GM21786 (cell line): ENCODE data around the gene MESP2.

ENCODE experiments used
- ATAC-seq: cut with Tn5 transposase; IDR thresholded peaks from one replicate; pipeline ENCODE4 v1.9.1; 2021; ENCODE audit not compliant: unreplicated experiment

The MESP2 gene, protein sequence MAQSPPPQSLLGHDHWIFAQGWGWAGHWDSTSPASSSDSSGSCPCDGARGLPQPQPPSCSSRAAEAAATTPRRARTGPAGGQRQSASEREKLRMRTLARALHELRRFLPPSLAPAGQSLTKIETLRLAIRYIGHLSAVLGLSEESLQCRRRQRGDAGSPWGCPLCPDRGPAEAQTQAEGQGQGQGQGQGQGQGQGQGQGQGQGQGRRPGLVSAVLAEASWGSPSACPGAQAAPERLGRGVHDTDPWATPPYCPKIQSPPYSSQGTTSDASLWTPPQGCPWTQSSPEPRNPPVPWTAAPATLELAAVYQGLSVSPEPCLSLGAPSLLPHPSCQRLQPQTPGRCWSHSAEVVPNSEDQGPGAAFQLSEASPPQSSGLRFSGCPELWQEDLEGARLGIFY

GRCh38 chr15:89776274-89777072 is at the start of gene MESP2:
Gene MESP2 (plus strand): TSS chr15:89776332. CDS start chr15:89776358, 26 bp downstream.
- ATAC-seq = peak; percentile 46

DNA sequence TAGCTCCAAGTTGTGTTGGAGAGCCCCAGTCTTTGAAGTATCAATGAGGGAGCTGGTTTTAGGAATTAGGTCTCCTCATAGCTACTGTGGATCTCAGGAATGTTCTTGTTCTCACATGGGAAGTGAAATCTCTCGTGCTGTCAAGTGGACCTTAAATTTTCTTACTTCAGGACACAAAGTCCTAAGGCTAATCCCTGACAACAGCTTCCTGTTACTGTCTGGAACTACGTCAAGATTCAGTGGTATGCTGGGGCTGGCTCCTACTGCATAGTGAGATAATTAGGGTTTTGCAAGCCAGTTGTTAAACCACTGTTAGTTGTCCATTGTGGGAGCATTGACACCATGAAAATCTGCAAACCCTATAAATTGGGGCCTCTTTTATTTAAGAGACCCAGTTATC is 47.9 kb upstream of the MESP2 start:
- ATAC-seq = no peak

DNA sequence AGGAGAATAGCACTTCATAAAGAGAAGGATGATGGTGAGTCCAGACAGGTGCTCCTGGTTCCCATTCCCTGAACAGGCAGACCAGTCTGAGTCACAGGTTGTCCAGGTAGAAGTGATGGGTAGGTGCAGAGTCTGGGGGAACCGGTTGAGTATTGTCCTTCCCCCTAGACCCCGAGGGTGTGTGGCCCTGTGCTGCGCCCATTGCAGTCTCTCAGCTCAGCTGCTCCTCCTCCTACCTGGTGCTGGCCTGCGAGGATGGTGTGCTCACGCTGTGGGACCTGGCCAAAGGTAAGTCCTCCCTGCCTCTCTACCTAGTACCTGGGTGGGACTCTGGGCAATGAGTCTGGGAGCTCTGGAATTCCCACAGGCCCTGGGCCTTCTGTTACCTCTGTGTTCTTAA is 44.9 kb upstream of the MESP2 start:
- no peak for ATAC-seq

DNA sequence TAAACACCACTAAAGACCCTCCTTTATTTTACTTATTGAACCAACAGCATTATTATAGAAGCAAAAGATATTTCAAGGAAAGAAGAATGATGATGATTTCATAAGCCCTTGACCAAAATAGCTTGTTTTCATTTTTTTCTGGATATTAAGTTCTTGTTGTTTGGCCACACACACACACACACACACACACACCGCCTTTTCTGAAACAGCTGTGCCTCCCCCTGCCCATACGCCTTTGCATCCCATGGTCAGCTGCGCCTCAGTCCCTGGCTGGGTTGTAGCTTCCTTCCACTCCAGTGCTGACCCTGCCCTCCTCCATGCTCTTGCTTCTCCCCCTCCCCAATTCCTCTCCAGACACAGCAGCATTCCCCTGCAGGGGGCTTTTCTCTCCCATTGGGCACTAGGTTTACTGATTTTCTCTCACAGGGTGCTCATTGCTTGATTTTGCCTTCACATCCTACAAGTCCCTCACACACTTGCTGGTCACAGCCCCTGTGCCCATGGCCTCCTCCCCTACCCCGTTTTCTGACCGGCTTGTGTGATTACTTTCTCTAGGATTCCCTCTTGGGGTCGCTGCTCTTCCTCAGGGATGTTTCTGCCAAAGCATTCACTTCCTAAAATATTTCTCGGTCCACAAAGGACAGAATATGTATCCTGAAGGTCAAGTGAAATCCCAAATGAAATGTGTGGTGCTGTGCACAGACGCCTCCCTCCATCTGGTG is 43.5 kb upstream of the MESP2 start:
- no peak for ATAC-seq

DNA sequence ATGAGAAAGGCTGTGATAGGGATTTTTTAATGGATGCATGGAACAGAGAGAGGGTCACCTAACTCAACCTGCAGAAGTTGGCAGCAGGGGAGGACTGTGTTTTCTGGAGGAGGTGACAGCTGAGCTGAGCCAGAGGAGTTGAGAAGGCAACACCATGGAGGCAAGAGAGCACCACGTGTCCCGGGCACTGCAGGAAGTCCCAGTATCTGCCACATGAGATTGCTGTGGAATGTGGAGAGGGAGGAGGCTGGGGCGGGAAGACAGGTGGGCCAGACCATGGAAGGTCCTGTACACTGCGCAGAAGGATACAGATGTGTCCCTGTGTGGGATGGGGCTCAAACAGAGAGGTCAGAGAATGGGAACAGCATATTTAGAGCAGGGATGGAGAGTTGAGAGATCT is 40.4 kb upstream of the MESP2 start:
- no peak for ATAC-seq

DNA sequence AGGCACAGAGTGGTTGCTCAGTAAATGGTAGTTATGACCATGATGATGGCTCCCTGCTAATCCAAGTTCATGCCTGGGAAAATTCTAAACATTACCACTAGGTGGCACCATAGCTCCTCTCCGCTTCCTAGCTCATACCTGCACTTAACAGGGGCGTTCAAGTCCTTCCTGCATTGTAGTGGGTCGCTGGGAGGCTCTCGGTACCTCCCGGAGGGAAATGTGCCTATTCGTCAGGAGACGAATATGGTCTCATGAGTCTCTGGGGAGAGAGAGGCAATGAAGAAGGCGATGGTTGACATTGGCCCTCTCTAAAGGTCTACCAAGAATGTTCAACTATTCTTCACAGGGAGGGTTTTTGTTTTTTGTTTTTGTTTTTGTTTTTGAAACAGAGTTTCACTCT is 36.0 kb upstream of the MESP2 start:
- no peak for ATAC-seq

DNA sequence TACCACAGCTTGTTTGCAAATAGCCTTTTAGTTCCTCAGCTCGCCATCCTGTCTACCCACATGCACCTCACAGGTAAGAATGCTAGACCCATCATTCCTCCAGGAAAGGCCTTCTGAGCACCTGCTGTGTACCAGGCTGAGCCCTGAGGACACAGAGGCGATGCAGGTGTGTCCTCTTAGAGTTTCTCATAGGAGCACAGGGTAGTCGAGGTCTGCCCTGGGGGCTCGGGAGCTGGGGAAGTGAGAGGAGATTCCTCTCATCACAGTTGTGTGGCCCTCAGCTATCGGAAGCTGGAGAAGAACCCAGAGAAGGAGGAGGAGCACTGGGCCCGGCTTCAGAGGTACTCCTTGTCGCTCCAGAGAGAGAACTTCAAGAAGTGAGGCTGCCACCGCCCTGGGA is 33.1 kb upstream of the MESP2 start:
- no peak for ATAC-seq

GRCh38 chr15:89743594-89743993 is 32.5 kb upstream of the MESP2 start:
- ATAC-seq = no peak

DNA sequence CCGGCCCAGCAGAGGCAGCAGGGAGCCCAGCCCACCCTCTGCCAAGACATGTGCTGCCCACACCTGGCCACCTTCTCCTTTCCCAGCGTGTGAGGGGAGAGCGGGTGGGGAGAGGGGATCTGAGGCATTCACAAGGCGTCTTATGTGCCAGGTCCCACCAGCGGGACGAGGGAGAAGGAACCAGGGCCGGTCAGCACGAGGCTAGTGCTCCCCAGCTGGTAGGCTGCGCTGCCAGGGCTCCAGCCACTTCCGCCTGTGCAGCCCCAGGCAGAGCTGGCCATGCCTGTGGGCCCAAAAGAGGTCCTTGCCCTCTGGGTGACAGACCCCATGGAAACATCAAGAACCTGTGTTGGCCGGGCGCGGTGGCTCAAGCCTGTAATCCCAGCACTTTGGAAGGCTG is 31.0 kb upstream of the MESP2 start:
- ATAC-seq = no peak

GRCh38 chr15:89745768-89746167 is 30.4 kb upstream of the MESP2 start:
- ATAC-seq = no peak

DNA sequence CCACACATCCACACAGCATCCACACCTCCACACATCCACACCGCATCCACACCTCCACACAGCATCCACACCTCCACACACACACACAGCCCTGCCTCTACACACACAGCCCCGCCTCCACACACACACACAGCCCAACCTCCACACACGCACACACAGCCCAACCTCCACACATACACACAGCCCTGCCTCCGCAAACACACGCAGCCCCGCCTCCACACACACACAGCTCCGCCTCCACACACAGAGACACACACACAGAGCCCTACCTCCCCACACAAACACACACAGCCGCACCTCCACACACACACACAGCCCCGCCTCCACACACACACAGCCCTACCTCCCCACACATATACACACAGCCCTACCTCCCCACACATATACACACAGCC is 29.7 kb upstream of the MESP2 start:
- ATAC-seq = no peak

DNA sequence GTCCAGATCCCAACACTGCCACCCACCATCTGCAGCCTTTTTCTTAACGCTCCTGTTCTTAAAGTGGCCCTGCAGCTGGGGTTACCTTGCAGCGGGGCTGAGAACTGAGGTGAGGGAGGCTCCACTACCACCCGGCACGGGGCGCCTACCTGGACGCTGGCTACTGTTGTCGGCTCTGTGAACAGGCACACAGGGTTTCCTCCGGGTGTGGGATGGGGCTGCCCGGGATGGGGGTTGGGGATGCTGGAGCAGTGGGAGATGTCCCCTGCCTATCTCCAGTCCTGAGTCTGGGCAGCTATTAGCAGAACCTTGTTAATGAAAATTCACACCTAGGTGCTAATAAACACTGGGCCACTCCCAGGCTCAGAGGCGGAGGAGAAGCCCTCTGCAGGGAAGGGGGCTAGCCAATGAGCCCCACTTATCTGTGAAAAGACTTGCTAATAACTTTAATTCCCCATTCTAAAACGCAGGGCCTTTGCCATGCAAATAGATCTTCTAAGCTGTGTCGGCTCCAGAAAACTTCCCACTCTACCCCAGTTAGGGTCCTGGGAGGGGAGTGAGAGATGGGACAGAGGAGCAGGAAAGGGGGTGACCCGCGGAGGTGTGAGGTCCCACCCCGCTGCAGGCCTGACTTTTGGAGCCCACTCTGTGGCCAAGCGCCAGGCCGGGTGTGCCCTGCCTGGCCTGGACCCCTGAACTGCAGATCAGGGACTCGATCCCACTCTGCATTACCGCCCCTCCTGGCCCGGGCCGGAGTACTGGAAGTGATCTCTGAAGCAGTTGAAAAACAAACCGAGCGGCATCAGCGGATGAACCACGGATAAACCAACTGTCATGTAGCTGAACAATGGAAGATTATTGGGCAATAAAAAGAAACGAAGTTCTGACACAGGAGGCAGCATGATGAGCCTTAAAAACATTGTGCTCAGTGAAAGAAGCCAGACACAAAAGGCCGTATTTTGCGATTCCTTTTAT is 28.1 kb upstream of the MESP2 start:
- no peak for ATAC-seq

- ATAC-seq = no peak
Measured at GRCh38 chr15:89749054-89749453, 27.1 kb upstream of the MESP2 start.

GRCh38 chr15:89749526-89749925 is 26.6 kb upstream of the MESP2 start:
- ATAC-seq = no peak

- ATAC-seq = no peak
Measured at GRCh38 chr15:89749951-89750559, 26.1 kb upstream of the MESP2 start.

GRCh38 chr15:89750560-89751542 is 25.3 kb upstream of the MESP2 start, which contains the start of gene MESP1:
Gene MESP1 (minus strand): TSS chr15:89751249. CDS start chr15:89751231, 18 bp downstream.
- ATAC-seq = peak; percentile 91

DNA sequence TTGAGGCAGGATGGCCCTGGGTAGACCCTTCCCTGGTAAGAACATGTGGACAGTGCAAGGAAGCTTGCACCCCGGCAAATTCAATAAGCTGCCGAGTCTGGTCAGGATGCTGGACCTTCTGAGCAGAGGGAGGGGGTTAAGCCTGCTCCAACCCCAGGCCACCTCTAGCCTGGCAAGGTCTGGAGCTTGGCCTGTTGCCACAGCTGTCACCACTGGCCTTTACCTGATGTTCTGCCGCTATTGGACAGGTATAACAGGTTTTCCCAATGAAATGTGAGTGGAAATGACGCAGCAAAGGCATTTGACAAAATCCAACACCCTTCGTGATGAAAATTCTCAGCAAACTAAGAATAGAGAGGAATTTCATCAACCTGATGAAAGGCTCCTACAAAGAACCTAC is 24.4 kb upstream of the MESP2 start:
- ATAC-seq = no peak

- no peak for ATAC-seq
Measured at GRCh38 chr15:89753855-89754254, 22.3 kb upstream of the MESP2 start.
